IPS-15b (cell line): ENCODE data around the gene BYSL.
A peak's percentile ranks its signal among the peaks of the same experiment; 100 is the strongest.
"Not testable (repeated sequence)": the region's sequence is repeated elsewhere in the genome, so short reads cannot be mapped to it uniquely, and the experiment has no call there.

Experiments
- H3K27me3 ChIP-seq: one replicate; pipeline ENCODE4 v1.6.1; 2013; ENCODE audit warnings: low read length; ENCODE audit not compliant: control insufficient read depth, insufficient read depth
- H3K36me3 ChIP-seq: one replicate; pipeline ENCODE4 v1.6.1; 2013; ENCODE audit warnings: low read length; ENCODE audit not compliant: control insufficient read depth, insufficient read depth
- H3K4me1 ChIP-seq: one replicate; pipeline ENCODE4 v1.6.1; 2013; ENCODE audit warnings: mild to moderate bottlenecking, low read length; ENCODE audit not compliant: control insufficient read depth, insufficient read depth
- H3K4me3 ChIP-seq: one replicate; pipeline ENCODE4 v1.5.1; 2013; ENCODE audit warnings: low read depth, low read length
- H3K9ac ChIP-seq: one replicate; pipeline ENCODE4 v1.6.1; 2013; ENCODE audit warnings: low read depth, mild to moderate bottlenecking, low read length
- H3K9me3 ChIP-seq: one replicate; pipeline ENCODE4 v1.6.1; 2013; ENCODE audit warnings: mild to moderate bottlenecking, low read length; ENCODE audit not compliant: control insufficient read depth, insufficient read depth

BYSL gene

GRCh38 chr6:41938590-41939175, 17.4 kb downstream of the BYSL start:
- Histone ChIP-seq H3K4me1 (peaks cover 20% of the 10 kb centered on the region), H3K4me3 (no peak overlapping the region), H3K9me3 (no peaks in the 10 kb centered on the region), H3K36me3 (peaks cover 20% of the 10 kb centered on the region), H3K9ac (no peak overlapping the region), H3K27me3 (no peaks in the 10 kb centered on the region)

- Histone ChIP-seq H3K36me3 (peaks cover 18% of the 10 kb centered on the region), H3K27me3 (no peaks in the 10 kb centered on the region), H3K9ac (no peak overlapping the region), H3K4me3 (peak overlapping the region; percentile 89), H3K4me1 (peaks cover 20% of the 10 kb centered on the region), H3K9me3 (no peaks in the 10 kb centered on the region)
These were observed 18.0 kb downstream of the BYSL start for GRCh38 chr6:41939176-41939847.

- Histone ChIP-seq H3K27me3 (no peaks in the 10 kb centered on the region), H3K36me3 (peaks cover 11% of the 10 kb centered on the region), H3K9me3 (no peaks in the 10 kb centered on the region), H3K4me1 (peaks cover 20% of the 10 kb centered on the region), H3K9ac (no peak overlapping the region), H3K4me3 (peak overlapping the region; percentile 89)
These were observed 18.8 kb downstream of the BYSL start for GRCh38 chr6:41939848-41940758.

- Histone ChIP-seq H3K4me1 (peaks cover 20% of the 10 kb centered on the region), H3K9me3 (no peaks in the 10 kb centered on the region), H3K36me3 (peaks cover 5% of the 10 kb centered on the region), H3K27me3 (no peaks in the 10 kb centered on the region), H3K4me3 (peak overlapping the region; percentile 89), H3K9ac (no peak overlapping the region)
These were observed 19.5 kb downstream of the BYSL start for GRCh38 chr6:41940759-41941279.

GRCh38 chr6:41941280-41942066, 20.2 kb downstream of the BYSL start, which contains the start of gene CCND3:
Gene CCND3 (minus strand): TSS chr6:41941808. CDS start chr6:41941649, 159 bp downstream.
- Histone ChIP-seq H3K36me3 (peaks cover 4% of the 10 kb centered on the region), H3K9me3 (no peaks in the 10 kb centered on the region), H3K4me1 (peaks cover 20% of the 10 kb centered on the region), H3K27me3 (no peaks in the 10 kb centered on the region), H3K9ac (no peak within 1 kb of the TSS), H3K4me3 (peak within 1 kb of the TSS; percentile 89)

GRCh38 chr6:41942067-41942851, 21.0 kb downstream of the BYSL start:
- no peaks in the 10 kb centered on the region for H3K9me3 ChIP-seq
- peak overlapping the region; percentile 89 for H3K4me3 ChIP-seq
- H3K4me1 ChIP-seq = peaks cover 20% of the 10 kb centered on the region
- no peaks in the 10 kb centered on the region for H3K27me3 ChIP-seq
- H3K36me3 ChIP-seq = peaks cover 4% of the 10 kb centered on the region
- no peak overlapping the region for H3K9ac ChIP-seq

- H3K4me1 ChIP-seq = peaks cover 20% of the 10 kb centered on the region
- H3K27me3 ChIP-seq, H3K4me3 ChIP-seq, H3K9ac ChIP-seq, H3K36me3 ChIP-seq, H3K9me3 ChIP-seq: not testable (repeated sequence)
These were observed 21.6 kb downstream of the BYSL start for GRCh38 chr6:41942882-41943281.

- H3K9ac ChIP-seq = no peak overlapping the region
- peaks cover 19% of the 10 kb centered on the region for H3K4me1 ChIP-seq
- no peak overlapping the region for H3K4me3 ChIP-seq
- H3K27me3 ChIP-seq = no peaks in the 10 kb centered on the region
- no peaks in the 10 kb centered on the region for H3K9me3 ChIP-seq
- H3K36me3 ChIP-seq = peaks cover 2% of the 10 kb centered on the region
These were observed 22.2 kb downstream of the BYSL start for GRCh38 chr6:41943456-41943855.

- Histone ChIP-seq H3K4me3 (no peak overlapping the region), H3K36me3 (no peaks in the 10 kb centered on the region), H3K9ac (no peak overlapping the region), H3K4me1 (no peaks in the 10 kb centered on the region), H3K27me3 (no peaks in the 10 kb centered on the region), H3K9me3 (no peaks in the 10 kb centered on the region)
These were observed 26.4 kb downstream of the BYSL start for GRCh38 chr6:41947581-41948220.

- no peaks in the 10 kb centered on the region for H3K9me3 ChIP-seq
- no peaks in the 10 kb centered on the region for H3K4me1 ChIP-seq
- H3K4me3 ChIP-seq = no peak overlapping the region
- no peaks in the 10 kb centered on the region for H3K27me3 ChIP-seq
- no peak overlapping the region for H3K9ac ChIP-seq
- no peaks in the 10 kb centered on the region for H3K36me3 ChIP-seq
These were observed 33.4 kb downstream of the BYSL start for GRCh38 chr6:41954668-41955067.
